GM18868 (cell line): Measurements from ENCODE around the gene ALCAM.
"Not testable (repeated sequence)": the region's sequence is repeated elsewhere in the genome, so short reads cannot be mapped to it uniquely, and the experiment has no call there.

Source experiments
- ATAC-seq: cut with Tn5 transposase; IDR thresholded peaks from one replicate; pipeline ENCODE4 v1.9.1; 2021; ENCODE audit warnings: mild to moderate bottlenecking, moderate library complexity; ENCODE audit not compliant: unreplicated experiment

Gene ALCAM

DNA sequence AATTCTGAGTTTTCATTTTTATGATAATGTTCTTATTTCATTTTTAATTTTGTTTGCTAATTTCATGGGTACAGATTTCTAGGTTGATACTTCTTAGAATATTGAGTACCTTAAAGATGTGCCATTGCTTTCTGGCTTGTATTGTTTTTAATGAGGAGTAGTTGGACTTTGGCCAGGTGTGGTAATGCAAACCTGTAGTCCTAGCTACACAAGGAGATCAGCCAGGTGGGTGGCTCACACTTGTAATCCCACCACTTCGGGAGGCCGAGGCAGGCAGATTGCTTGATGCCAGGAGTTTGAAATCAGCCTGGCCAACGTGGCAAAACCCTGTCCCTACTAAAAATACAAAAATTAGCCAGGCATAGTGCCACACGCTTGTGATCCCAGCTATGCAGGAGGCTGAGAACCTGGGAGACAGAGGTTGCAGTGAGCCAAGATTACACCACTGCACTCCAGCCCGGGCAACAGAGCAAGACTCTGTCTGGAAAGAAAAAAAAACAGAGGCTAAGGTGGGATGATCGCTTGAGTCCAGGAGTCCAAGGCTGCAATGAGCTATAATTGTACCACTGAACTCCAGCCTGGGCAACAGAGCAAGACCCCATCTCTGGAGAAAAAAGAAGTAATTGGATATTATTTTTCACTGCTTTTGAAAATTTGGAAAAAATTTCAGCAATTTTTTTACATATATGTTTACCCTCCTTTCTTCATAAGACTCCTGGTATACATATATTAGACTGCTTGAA is 198.0 kb downstream of the ALCAM start:
- ATAC-seq, result no peak

DNA sequence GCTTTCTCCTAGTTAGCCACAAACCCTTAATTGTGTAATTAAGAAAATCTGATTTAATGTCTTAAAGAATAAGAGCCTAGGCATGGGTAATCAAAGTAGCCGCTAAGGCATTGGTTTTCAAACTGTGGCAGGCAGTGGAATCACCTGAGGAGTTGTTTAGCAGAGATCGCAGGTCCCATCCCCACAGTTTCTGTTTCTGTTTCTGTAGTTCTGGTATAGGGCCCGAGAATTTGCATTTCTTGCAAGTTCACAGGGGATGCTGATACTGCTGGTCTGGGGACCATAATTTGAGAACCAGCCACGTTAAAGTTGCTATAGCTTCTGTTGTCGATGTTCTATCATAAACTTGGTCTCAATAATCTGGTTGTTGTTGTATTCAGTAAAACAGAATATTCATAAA is 204.3 kb downstream of the ALCAM start:
- no peak for ATAC-seq

DNA sequence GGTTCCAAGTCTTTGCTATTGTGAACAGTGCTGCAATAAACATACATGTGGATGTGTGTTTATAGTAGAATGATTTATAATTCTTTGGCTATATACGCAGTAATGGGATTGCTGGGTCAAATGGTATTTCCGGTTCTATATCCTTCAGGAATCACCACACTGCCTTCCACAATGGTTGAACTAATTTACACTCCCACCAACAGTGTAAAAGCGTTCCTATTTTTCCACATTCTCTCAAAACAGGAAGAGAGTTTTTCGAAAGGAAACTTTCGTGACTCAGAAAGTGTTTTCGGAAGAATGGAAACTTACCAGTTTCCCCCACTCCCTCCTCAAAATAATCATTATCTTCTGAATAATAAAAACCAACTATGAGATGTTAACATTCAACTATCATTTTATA is 205.8 kb downstream of the ALCAM start:
- ATAC-seq, result no peak

DNA sequence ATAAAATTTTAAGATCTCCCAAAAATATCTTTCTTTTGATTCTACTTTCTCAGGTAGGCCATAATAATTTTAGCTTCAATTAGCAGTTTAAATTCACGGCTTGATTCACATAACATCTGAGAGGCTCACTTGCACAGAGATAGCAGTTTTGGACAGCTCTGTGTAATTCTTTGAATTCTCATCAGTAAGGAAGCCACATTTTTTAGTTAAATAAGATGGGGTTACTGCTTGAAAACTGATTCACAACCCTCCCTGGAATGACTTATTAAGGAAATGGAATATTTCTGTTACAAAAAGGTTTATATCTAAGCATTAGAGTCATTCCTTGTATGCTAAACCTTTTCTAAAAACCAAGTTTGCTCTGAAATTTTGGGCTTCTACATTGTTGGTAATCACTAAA is 212.7 kb downstream of the ALCAM start:
- ATAC-seq, result no peak

DNA sequence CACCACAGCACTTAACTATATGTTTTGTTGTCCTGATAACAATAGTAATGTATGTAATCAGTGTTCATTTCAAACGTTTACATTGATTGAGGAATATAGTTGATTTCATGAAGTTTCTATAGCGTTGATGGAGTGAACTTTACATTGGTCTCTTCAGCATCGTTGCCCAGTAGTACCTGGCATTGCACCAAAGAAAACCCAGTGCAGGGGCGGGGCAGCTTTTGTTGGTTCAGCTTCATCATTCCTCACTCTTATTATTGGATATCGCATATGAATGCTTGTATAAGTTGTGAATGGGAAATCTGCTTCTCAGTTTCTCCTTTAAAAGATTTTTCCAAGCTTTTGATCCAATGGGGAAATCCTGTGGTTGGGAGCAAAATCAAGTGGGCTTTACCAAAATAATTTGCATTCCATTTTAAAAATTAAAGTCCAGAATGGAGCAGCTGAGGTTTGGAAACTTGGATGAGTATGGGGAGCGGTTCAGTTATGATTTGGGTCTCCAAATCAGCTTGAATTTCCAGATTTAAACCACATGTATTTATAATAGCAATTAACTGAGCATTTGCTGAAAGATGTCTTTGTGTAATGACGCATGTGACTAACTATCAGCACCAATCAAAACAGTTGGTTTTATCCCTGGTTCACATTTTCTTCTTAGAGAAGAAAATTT is 213.7 kb downstream of the ALCAM start:
- ATAC-seq, result no peak

DNA sequence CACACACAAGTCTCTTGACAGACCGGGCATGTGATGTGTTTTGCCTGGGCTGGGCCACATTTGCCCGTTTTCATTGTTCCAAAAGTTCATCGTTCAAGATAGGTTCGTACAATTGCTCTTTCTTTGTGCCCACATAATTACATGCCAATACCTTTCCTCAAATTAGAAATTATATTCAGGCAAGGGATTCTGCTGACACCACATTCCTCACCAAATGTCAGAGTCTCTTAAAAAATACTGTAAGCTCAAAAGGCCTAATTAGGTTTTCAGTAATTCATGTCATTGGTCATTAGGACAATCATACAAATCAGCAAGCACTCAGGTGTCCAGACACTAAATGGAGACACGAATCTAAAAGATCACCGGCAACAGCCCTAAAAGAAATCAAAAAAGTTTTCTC is 215.3 kb downstream of the ALCAM start:
- ATAC-seq, result no peak

DNA sequence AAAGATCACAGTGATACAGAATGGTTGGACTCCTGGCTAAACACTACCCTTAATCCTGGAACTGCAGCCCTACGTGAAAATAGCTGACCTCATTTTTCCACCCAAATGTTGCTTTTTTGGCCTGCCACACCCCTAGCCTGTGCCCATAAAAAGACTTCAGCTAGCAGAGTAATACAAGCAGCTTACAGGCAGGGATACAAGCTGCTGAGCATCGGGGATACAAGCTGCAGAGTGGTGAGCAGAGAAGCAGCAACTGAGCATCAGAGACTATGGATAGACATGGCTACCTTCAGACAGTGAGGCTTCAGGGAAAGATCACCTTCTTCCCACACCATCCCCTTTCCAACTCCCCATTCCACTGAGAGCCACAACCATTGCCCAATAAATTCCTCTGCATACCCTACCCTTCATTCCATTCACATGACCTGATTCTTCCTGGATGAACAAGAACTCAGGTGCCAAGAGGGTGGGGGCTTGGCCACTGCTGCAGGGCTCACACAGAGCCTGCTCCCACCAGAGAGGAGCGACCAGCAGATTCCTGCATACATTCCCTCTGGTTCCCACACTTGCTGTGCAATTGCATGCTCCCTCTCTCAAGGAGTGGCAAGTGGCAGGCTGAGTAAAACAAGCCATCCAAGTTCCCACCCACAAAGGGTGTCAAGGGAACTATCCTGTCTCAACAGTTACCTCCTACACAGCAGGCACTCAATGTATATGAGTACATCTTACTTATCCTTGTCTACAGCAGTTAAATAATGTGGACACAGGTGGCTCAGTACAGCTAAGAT is 217.5 kb downstream of the ALCAM start:
- ATAC-seq, result no peak

DNA sequence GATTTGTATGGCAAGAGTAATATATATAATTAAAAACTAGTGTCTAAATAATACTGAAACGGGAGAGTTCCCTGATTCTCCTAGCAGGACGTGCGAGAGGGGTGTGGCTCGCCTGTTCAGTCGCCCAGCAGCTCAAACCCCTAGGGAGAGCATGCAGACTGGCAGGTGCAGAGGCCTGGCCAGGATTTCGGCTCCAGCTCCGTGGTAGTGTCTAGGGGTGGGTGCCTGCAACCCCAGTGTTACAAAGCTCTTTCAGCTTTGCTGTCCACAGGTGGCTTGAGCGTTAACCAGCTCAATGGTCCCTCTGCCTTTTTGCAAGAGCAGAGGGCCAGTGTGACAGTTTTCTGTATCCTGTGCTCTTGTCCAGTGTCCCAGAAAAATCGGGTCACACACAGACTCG is 226.6 kb downstream of the ALCAM start:
- ATAC-seq, result no peak

DNA sequence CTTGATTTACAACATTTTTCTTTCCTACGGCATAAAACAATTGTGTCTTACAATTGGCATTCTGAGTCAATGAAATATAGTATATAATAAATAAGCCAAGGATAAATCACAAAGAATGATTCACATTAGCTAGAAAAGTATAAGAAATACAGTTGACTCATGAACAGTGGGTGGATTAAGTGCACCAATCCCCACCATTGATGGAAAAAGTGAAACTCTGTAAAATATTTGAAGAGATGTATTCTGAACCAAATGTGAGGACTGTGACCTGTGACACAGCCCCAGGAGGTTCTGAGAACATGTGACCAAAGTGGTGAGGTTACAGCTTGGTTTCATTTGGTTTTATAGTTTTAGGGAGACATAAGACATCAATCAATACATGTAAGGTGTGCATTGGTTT is 227.5 kb downstream of the ALCAM start:
- no peak for ATAC-seq

DNA sequence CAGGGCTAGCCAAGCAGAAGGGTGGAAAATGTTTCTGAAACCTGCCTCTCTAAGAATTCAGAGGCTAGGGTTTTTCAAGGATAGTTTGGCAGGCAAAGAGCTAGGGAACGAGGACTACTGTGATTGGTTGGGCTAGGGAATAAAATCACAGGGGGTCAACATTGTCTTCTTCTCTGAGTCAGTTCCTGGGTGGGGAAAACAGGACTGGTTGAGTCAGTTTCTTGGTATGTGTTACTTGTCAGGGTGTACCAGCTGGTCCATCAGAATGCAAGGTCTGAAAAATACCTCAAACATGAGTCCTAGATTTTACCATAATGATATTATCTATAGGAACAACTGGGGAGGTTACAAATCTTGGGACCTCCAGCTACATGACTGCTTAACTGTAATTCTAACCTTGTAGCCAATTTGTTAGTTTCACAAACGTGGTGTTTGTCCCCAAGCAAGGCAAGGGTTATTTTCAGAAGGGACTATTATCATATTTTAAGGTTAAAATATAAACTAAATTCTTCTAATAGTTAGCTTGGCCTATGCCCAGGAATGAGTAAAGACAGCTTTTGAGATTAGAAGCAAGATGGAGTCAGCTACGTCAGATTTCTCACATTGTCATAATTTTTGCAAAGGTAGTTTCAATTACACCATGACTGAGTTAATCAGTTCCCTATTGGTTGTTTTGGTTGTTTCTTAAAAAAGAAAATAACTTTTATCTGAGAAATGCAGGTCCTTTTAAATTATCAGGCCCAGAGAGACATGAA is 231.5 kb downstream of the ALCAM start:
- ATAC-seq, result no peak

DNA sequence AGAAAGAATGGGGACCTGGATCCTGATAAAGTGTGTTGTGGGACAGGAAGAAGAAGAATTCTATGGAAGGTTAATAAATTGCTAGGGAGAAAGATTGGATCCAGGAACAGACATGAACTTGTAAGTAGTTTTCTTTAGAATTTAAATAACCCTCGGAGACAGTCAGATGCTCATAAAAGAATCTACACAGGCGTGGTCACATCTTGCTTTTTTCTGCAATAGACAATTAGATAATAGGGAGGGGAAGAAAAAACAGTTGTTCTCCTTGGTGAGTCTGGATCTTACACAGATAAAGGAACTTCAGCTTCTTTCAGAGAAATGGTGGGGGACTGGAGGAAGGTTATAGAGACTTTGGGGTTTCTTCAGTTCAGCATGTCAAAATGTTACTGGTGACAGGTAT is 232.6 kb downstream of the ALCAM start:
- no peak for ATAC-seq

DNA sequence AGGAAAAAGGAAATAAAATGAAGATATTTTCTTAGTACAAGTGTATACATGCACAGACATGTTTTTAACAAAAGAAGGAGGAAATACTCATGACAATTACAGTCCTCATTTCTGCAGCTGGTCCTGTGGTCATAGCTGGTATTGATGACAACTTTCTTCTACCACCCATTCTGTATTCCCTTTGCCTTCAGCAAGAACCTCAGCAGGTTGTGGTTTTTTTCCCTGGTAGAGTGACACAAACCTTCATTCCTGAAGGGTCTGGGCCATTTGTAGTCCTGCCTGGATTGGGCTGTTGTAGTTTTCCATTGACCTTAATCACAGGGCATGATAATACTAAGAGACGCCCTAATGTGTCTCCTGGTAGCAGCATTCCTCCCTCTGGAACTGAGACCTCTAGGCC is 235.0 kb downstream of the ALCAM start:
- ATAC-seq, result not testable (repeated sequence)

DNA sequence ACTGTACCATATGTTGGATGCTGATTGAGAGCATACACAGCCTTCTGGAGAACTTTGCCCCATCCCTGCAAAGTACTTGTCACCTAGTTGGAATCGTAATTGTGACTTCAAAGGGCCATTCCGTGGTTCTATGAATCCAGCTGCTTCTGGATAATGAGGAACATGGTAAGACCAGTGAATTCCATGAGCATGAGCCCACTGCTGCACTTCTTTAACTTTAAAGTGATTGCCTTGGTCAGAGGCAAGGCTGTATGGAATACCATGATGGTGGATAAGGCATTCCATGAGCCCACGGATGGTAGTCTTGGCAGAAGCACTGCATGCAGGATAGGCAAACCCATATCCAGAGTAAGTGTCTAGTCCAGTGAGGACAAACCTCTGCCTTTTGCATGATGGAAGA is 235.6 kb downstream of the ALCAM start:
- ATAC-seq, result not testable (repeated sequence)

DNA sequence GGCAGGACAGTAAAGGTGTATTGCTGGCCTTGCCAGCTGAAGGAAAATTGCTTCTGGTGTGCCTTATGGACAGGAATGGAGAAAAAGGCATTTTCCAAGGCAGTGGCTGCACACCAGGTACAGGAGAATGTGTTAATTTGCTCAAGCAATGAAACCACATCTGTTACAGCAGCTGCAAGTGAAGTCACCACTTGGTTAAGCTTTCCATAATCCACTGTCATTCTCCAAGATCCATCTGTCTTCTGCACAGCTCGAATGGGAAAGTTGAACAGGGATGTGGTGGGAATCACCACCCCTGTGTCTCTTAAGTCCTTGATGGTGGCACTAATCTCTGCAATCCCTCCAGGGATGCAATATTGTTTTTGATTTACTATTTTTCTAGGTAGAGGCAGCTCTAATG is 236.8 kb downstream of the ALCAM start:
- ATAC-seq, result not testable (repeated sequence)

DNA sequence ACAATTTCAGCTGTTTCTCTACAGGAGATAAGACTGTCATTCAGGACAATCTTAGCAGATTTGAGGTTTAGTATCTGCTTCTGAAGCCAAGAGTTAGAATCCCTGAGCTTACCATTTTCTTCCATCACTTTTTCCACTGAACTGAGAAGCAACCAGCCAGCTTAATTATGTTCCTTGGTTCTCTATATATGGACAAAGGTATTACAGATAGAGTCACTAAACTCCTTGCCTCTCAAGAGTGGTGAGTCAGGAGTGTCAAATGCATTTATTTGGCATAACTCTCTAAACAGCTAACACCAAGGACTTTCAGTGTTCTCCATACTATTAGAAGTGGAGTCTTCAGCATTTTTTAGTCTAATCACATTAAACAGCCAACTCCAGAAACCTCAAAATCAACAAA is 239.3 kb downstream of the ALCAM start:
- ATAC-seq, result no peak

DNA sequence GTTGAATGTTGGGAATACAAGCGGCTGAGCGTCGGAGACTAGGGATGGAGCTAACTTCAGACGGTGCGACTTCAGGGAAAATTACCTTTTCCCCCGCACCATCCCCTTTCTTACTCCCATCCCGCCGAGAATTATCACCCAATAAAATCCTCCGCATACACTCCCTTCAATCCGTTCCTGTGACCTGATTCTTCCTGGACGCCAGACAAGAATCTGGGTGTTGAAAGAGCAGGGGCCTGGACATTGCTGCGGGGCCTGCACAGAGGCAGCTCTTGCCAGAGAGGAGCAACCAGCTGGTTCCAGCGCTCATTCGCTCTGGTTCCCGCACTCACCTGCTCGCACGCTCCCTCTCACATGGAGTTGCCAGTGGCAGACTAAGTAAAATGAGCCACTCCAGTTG is 241.9 kb downstream of the ALCAM start:
- no peak for ATAC-seq

DNA sequence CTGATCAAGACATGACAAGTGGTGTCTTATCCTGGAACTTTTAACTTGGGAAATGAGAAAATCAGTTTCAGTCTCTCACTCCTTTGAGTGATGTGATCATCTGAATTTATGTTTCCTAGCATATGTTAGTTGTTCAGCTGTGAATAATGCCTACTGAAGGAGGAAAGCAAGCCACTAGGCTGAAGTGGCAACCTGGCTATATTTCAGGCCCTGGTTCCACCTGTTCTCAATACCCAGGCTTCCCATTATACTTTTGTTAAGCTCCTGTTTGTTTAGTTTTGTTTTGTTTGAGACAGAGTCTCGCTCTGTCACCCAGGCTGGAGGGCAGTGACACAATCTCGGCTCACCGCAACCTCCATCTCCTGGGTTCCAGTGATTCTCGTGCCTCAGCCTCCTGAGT is 243.8 kb downstream of the ALCAM start:
- ATAC-seq, result no peak

DNA sequence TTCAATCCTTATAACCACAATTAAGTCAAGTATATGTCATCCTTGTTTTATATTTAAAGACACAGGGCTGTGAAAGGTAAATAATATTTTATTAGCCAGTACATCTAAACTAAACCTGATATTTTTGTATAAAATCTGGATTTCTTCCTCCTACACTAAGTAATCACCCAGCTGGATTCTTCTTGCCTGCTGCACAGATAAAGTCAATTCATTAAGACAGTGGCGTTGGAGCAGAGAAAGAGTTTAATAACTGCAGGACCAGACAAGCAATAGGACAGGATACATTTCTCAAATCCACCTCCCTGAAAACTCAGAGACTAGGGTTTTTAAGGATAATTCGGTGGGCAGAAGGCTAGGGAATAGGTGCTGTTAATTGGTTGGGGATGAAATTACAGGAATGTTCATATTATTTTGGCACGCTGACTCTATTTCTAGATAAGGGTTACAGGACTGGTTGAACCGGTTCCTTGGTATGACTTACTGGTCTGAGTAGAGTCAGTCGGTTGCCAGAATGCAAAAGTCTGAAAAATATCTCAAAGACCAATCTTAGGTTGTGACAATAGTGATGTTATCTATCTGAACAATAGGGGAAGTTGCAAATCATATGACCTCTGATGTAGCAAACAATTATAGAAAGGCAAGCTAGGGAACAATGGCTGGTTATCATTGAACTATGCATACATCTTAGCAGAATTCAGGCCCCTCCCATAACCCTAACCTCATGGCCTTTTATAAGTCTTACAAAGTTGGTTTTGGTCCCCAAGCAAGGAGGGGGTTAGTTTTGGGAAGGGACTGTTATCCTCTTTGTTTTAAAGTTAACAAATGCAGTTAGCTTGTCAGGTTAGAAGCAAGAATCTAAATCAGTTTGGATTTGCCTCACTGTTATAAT is 244.8 kb downstream of the ALCAM start:
- ATAC-seq, result no peak

DNA sequence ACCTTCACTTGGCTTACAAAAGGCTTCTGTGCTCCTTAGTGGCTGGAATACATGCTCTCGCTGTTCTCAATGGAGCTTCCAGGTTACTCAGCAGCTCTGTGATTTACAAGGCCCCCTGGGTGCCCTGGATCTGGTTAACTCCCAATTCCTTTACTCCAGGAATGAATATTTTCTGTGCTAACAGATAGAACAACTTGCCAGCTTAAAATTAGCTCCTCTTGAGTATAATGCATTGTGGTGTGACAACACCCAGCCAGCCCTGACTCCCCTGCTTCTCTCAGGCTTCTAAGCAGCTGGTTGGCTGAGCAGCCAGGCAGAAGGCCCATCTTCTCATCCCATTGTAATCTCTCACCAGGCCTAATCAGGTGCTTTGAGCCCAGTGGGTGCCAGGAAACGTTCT is 246.4 kb downstream of the ALCAM start:
- no peak for ATAC-seq

DNA sequence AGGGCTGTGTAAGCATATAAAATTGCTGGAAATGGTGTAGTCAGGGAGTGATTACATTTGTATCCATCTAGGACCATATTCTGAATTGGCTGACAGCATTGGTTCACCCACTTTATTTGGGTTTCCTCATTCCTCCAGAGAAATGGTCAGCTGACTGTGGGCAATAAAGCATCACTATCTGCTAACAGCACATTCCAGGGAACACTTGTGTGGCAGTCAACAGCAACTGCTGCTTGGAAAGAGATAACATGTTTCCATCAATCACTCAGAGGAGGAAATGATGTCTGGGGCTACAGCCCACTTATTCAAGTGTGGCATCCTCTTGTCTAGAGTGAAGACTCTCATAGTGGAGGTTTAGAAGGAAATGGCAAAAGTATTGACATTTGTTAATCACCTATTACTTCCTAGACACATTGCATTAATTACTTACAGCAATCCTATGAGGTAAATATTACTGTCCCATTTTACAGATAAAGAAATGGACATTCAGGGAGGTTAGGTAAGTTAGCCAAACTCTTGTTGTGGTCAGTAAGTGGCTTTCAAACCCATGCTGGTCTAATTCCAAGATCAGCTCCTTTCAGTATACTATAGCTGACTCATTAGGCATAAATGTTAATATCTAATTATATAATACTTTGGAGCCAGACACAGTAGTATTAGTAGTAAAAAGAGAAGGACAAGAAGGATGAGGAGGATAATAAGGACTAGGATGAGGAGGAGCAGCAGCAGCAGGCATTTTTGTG is 247.8 kb downstream of the ALCAM start:
- ATAC-seq, result no peak
